HUES48 (cell line): Measurements from ENCODE around the gene NDUFB4.
A peak's percentile ranks its signal among the peaks of the same experiment; 100 is the strongest.

Source experiments
- H3K27ac ChIP-seq: one replicate; pipeline ENCODE4 v1.7.0; 2013; ENCODE audit warnings: low read depth, low read length, inconsistent platforms
- H3K27me3 ChIP-seq: 2 replicates; pipeline ENCODE4 v1.6.1; 2013; ENCODE audit warnings: mild to moderate bottlenecking, low read length; ENCODE audit not compliant: control insufficient read depth, insufficient read depth
- H3K36me3 ChIP-seq: 2 replicates; pipeline ENCODE4 v1.6.1; 2013; ENCODE audit warnings: low read length; ENCODE audit not compliant: control insufficient read depth, insufficient read depth
- H3K4me1 ChIP-seq: 2 replicates; pipeline ENCODE4 v1.6.1; 2013; ENCODE audit warnings: mild to moderate bottlenecking, low read length; ENCODE audit not compliant: control insufficient read depth, insufficient read depth
- H3K4me3 ChIP-seq: 2 replicates; pipeline ENCODE4 v1.5.1; 2013; ENCODE audit warnings: mild to moderate bottlenecking, low read depth, low read length
- H3K9ac ChIP-seq: 2 replicates; pipeline ENCODE4 v1.6.1; 2013; ENCODE audit warnings: mild to moderate bottlenecking, low read depth, low read length, moderate library complexity
- H3K9me3 ChIP-seq: 2 replicates; pipeline ENCODE4 v1.6.1; 2013; ENCODE audit warnings: low read length; ENCODE audit not compliant: control insufficient read depth, insufficient read depth

NDUFB4 gene

DNA sequence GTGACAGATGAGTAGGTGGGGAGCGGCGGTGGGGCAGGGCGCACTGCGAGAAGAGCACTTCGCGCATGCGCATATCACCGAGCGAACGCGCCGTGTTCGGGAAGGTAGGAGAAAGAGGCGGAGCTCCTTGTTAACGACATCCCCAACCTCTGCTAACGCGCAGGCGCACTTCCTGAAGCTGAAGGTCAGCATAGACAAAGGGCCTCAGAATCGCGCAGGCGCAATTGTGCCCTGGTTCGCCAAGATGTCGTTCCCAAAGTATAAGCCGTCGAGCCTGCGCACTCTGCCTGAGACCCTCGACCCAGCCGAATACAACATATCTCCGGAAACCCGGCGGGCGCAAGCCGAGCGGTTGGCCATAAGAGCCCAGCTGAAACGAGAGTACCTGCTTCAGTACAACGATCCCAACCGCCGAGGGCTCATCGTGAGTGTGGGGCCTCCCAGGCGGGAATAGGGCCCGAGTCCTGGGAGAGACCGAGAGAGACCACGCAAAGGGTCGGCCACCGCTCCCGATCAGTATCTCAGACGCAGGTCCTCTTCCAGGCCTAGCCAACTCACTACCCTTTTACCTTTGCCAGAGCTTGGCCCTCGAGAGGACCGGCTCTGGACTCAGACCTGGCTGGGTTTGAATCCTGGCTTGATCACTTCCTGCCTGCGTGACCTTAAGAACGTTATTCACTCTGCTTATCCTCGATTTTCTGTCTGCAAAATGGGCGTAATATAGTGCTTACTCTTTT, at the start of gene NDUFB4:
Gene NDUFB4, plus strand, starts transcription at position 221 of the 737 bp plus-strand sequence. Its CDS starts 24 bp downstream, at position 245.
- Histone ChIP-seq H3K36me3 (peaks cover 40% of the 10 kb centered on the region), H3K4me3 (peak within 1 kb of the TSS; percentile 87), H3K27ac (peak within 1 kb of the TSS; percentile 95)

GRCh38 chr3:120550546-120550945, 45.6 kb upstream of the NDUFB4 start:
- H3K27ac ChIP-seq, result no peak overlapping the region
- no peaks in the 10 kb centered on the region for H3K36me3 ChIP-seq
- H3K9ac ChIP-seq, result no peak overlapping the region
- H3K4me1 ChIP-seq, result no peaks in the 10 kb centered on the region
- H3K27me3 ChIP-seq, result no peaks in the 10 kb centered on the region
- H3K9me3 ChIP-seq, result no peaks in the 10 kb centered on the region
- no peak overlapping the region for H3K4me3 ChIP-seq

More for the DNA sequence above, at the start of gene NDUFB4:
- Histone ChIP-seq H3K9ac (peak within 1 kb of the TSS; percentile 95), H3K9me3 (no peaks in the 10 kb centered on the region), H3K27me3 (no peaks in the 10 kb centered on the region), H3K4me1 (0 out of 2 replicates have a peak, but pooled peaks cover 4% of the 10 kb centered on the region)

GRCh38 chr3:120552184-120553172, 43.7 kb upstream of the NDUFB4 start:
- Histone ChIP-seq H3K4me3 (no peak overlapping the region), H3K27me3 (peaks cover 2% of the 10 kb centered on the region; the same call in 1 of the 2 replicates), H3K27ac (no peak overlapping the region), H3K9ac (no peak overlapping the region), H3K4me1 (no peaks in the 10 kb centered on the region), H3K36me3 (no peaks in the 10 kb centered on the region), H3K9me3 (no peaks in the 10 kb centered on the region)

- H3K27ac ChIP-seq, result no peak overlapping the region
- H3K4me1 ChIP-seq, result peaks cover 8% of the 10 kb centered on the region; the same call in 1 of the 2 replicates
- H3K4me3 ChIP-seq, result no peak overlapping the region
- no peaks in the 10 kb centered on the region for H3K9me3 ChIP-seq
- H3K9ac ChIP-seq, result no peak overlapping the region
- no peaks in the 10 kb centered on the region for H3K36me3 ChIP-seq
- peaks cover 13% of the 10 kb centered on the region for H3K27me3 ChIP-seq
Measured at GRCh38 chr3:120554812-120555606, 41.1 kb upstream of the NDUFB4 start.

DNA sequence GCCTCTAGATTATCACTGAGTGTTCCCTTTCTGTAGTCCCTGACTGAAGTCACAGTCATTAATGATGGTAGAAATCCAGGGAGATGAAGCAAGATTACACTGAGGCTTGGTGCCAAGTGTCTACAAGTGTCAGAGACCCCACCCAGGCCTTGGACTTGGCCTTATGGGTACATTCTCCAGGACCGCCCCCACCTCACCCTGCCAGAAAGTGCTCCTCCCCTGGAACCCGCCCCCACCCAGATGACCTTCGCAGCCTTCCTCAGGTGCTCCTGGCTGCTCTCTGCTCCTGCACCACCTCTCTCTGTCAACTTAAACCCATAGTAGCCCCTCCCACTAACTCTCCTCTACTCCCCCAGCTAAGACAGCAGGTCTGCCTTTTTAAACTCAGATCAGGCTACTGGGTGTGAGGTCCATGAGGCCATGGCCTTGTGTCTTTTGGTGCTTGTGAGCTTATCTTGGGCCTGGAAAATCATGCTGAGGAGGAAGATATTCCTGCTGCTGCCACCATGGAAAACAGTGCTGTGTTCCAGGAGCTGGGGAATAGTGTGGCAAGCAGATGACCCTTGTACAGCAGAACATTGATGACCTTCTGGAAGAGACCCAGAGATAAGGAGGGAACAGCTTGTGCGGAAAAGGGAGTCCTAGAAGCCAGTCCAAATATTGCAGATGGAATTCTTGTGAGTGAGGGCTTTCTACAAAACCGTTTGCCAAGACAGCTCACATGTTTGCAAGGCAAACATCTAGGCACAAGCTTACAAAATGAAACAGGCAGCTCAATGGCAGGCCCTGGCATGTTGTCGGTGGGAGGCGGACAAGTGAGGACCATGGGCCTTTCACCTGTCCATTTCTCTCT, 40.3 kb upstream of the NDUFB4 start:
- H3K9ac ChIP-seq, result no peak overlapping the region
- H3K9me3 ChIP-seq, result no peaks in the 10 kb centered on the region
- no peak overlapping the region for H3K27ac ChIP-seq
- H3K27me3 ChIP-seq, result peaks cover 13% of the 10 kb centered on the region
- H3K4me1 ChIP-seq, result peaks cover 16% of the 10 kb centered on the region
- H3K36me3 ChIP-seq, result no peaks in the 10 kb centered on the region
- H3K4me3 ChIP-seq, result no peak overlapping the region

DNA sequence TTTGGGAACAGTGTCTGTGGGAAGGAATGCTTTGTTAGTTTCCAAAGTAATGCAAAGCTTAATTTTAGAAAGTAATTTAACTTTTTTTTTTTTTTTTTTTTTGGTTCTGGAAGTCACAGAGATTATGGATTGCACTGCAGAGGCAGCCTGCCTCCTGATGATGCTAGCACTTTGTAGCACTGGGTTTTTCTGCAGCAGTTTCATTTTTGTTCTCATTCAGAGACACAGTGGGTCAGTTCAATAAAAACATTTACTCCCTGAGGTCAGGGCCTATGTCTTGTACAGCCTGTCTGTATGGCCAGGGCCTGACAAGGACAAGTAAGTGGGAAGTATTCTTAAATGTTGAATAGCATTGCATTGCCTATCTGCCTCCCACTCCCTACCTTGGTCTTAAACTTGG, 39.0 kb upstream of the NDUFB4 start:
- H3K4me3 ChIP-seq, result no peak overlapping the region
- peaks cover 25% of the 10 kb centered on the region for H3K4me1 ChIP-seq
- H3K27me3 ChIP-seq, result peaks cover 13% of the 10 kb centered on the region
- H3K36me3 ChIP-seq, result no peaks in the 10 kb centered on the region
- H3K9ac ChIP-seq, result no peak overlapping the region
- no peaks in the 10 kb centered on the region for H3K9me3 ChIP-seq
- no peak overlapping the region for H3K27ac ChIP-seq

DNA sequence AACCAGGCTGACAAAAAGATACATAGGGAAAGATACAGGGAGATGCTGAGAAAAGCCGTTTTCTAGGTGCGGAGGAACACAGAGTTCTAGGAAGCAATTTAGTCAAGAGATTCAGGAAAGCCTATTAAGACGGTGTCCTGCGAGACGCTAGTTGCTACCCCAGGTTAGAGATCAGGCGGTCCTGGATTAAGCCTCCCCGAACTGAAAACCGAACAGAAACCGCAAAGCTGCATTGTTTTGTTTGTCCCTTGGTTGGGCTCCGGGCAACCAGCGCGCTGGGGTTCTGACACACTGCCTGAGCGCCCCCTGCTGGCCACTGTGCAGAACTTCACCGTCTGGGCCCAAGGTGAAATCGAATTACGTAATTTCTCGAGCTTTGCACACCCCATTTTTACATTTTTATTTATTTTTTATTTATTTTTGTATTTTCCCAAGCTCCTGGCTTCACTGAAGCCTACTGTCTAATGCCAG, 37.3 kb upstream of the NDUFB4 start:
- H3K9ac ChIP-seq, result peak overlapping the region; percentile 77
- H3K9me3 ChIP-seq, result no peaks in the 10 kb centered on the region
- peaks cover 13% of the 10 kb centered on the region for H3K27me3 ChIP-seq
- H3K36me3 ChIP-seq, result no peaks in the 10 kb centered on the region
- peak overlapping the region; percentile 83 for H3K4me3 ChIP-seq
- peaks cover 25% of the 10 kb centered on the region for H3K4me1 ChIP-seq
- H3K27ac ChIP-seq, result peak overlapping the region; percentile 75

DNA sequence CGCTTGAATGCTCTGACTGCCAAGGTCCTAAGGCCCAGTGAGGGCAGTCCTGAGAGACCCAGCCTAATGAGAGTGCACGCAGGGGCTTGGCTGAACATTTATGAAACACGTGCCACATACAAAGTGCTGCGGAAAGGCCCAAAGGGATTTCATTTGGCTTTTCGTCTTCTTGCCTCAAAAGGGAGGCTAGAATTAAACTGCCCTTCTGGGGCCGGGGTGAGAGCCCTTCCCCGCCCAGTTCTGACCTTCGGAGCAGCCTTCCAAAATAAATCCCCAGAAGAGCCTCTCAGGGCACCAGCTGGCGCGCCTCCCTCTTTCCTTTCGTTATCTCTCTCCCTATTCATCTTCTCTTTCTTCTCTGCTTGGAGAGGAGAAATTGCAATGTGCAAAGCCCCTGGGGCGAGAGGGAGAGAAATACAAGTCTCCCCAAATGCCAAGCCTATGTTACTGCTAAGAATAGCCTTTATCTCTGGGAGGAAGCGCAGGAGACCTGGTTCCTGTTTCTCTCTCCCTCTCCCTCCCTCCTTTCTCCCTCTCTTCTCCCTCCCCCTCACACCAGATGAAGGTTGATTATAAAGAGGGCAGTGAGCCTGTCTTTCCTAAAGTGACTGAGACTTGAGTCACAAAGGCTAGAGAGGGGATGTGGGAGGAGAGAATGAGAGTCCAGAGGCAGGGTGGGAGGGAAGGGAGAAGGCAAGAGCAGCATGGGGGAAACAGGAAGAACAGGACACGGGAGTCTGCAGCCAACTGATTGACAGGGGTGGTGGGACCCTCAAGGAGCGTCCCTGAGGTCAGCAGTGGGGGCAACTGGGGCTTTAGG, 36.7 kb upstream of the NDUFB4 start:
- Histone ChIP-seq H3K27me3 (peaks cover 13% of the 10 kb centered on the region), H3K36me3 (no peaks in the 10 kb centered on the region), H3K27ac (peak overlapping the region; percentile 75), H3K9me3 (no peaks in the 10 kb centered on the region), H3K4me3 (peak overlapping the region; percentile 83), H3K4me1 (peaks cover 25% of the 10 kb centered on the region), H3K9ac (peak overlapping the region; percentile 77)
